Measurements from ENCODE around the gene SLC10A4. TPM values are rescaled to one million over a fixed set of nuclear protein-coding genes. Genes with fewer than 3 reads are reported as not detected.

SLC10A4 gene
- total and polyA plus RNA-seq, 2 of the 8 experiments (the other 6 are each of a cell fraction or from before 2014, with no cell fraction given), result 4.5 to 5.6 TPM

GRCh38 chr4:48493452-48494100 is 10.4 kb downstream of the SLC10A4 start (continued):
- TF ChIP-seq ATF3 (IDR thresholded peaks at IDR 0.05; ENCODE audit: insufficient read depth, low read depth, low read length) (no peak), CREB1 (IDR thresholded peaks at IDR 0.05) (no peak), RNF2 (IDR thresholded peaks at IDR 0.05; ENCODE audit: borderline replicate concordance, low read depth, low read length, missing control alignments, poor library complexity, severe bottlenecking) (no peak), KDM4A (IDR thresholded peaks at IDR 0.05; ENCODE audit: low read depth, low read length, severe bottlenecking) (no peak), SP1 (IDR thresholded peaks at IDR 0.05; ENCODE audit: low read depth, low read length) (no peak), SIN3A (conservative IDR thresholded peaks at IDR 0.05 in 1 of 2, IDR thresholded peaks at IDR 0.05 in 1 of 2; ENCODE audit: low read depth in 1 of 2, low read length in 2 of 2) (no peak), NANOG (IDR thresholded peaks at IDR 0.05; ENCODE audit: insufficient read depth, low read depth, low read length, poor library complexity, severe bottlenecking) (no peak), CTCF (IDR thresholded peaks at IDR 0.05; ENCODE audit: control extremely low read depth in 1 of 3, insufficient read depth in 1 of 3, low read depth in 1 of 3, low read length in 3 of 3) (no peak)
- TF ChIP-seq, protein P1, sequence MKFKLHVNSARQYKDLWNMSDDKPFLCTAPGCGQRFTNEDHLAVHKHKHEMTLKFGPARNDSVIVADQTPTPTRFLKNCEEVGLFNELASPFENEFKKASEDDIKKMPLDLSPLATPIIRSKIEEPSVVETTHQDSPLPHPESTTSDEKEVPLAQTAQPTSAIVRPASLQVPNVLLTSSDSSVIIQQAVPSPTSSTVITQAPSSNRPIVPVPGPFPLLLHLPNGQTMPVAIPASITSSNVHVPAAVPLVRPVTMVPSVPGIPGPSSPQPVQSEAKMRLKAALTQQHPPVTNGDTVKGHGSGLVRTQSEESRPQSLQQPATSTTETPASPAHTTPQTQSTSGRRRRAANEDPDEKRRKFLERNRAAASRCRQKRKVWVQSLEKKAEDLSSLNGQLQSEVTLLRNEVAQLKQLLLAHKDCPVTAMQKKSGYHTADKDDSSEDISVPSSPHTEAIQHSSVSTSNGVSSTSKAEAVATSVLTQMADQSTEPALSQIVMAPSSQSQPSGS (IDR thresholded peaks at IDR 0.05; ENCODE audit: low read length), result no peak
